Neural cell (in vitro differentiated cells): ENCODE data around the gene CORO2A. TPM values are rescaled to one million over a fixed set of nuclear protein-coding genes. Genes with fewer than 3 reads are reported as not detected.
"Not testable (repeated sequence)": the region's sequence is repeated elsewhere in the genome, so short reads cannot be mapped to it uniquely, and the experiment has no call there.

Experiments
- H2AFZ ChIP-seq: fragments of 200-600, 300-800 bp; sonication (generic), shearing (Covaris generic); 2 replicates; pipeline ENCODE4 v1.6.0; 2014; ENCODE audit warnings: low read depth, mild to moderate bottlenecking, antibody characterized with exemption, low read length, moderate library complexity
- H3F3A ChIP-seq: fragments of 200-600 bp; shearing (Covaris generic); 2 replicates; pipeline ENCODE4 v1.6.1; 2016; ENCODE audit warnings: mild to moderate bottlenecking, moderate library complexity, mixed read lengths, antibody characterized with exemption, low read length; ENCODE audit not compliant: insufficient read depth, poor library complexity, severe bottlenecking
- H3K27ac ChIP-seq: fragments of 200-600, 300-800 bp; sonication (generic), shearing (Covaris generic); 2 replicates; pipeline ENCODE4 v1.5.1; 2014; ENCODE audit warnings: mild to moderate bottlenecking, low read length, moderate library complexity
- H3K27me3 ChIP-seq: fragments of 300-800, 200-600 bp; sonication (generic), shearing (Covaris generic); 2 replicates; pipeline ENCODE4 v1.6.0; 2014; ENCODE audit warnings: mild to moderate bottlenecking, low read depth, low read length, moderate library complexity; ENCODE audit not compliant: insufficient read depth
- H3K36me3 ChIP-seq: fragments of 300-800, 200-600 bp; sonication (generic), shearing (Covaris generic); 2 replicates; pipeline ENCODE4 v1.5.1; 2014; ENCODE audit warnings: mild to moderate bottlenecking, antibody characterized with exemption, low read length, moderate library complexity; ENCODE audit not compliant: insufficient read depth
- H3K4me2 ChIP-seq: fragments of 300-800, 200-600 bp; sonication (generic), shearing (Covaris generic); 2 replicates; pipeline ENCODE4 v1.6.0; 2014; ENCODE audit warnings: mild to moderate bottlenecking, low read length
- H3K4me3 ChIP-seq: fragments of 300-800, 200-600 bp; sonication (generic), shearing (Covaris generic); 2 replicates; pipeline ENCODE4 v1.5.1; 2014; ENCODE audit warnings: mild to moderate bottlenecking, low read length, moderate library complexity
- H3K79me2 ChIP-seq: fragments of 200-600 bp; shearing (Covaris generic); replicated peaks from 2 replicates; pipeline ENCODE4 v1.6.0; 2014; ENCODE audit warnings: mild to moderate bottlenecking, low read length, moderate library complexity; ENCODE audit not compliant: insufficient read depth
- H3K9ac ChIP-seq: fragments of 300-800, 200-600 bp; sonication (generic), shearing (Covaris generic); 2 replicates; pipeline ENCODE4 v1.6.1; 2016; ENCODE audit warnings: mild to moderate bottlenecking, low read length, mixed read lengths
- H3K9me2 ChIP-seq: fragments of 200-600 bp; shearing (Covaris generic); 2 replicates; pipeline ENCODE4 v1.6.1; 2016; ENCODE audit warnings: mild to moderate bottlenecking, low read length, mixed read lengths; ENCODE audit not compliant: insufficient read depth
- H3K9me3 ChIP-seq: fragments of 200-600, 300-800 bp; sonication (generic), shearing (Covaris generic); 2 replicates; pipeline ENCODE4 v1.6.1; 2016; ENCODE audit warnings: mild to moderate bottlenecking, mixed run types, low read length, moderate library complexity, mixed read lengths
- H4K20me1 ChIP-seq: fragments of 200-600 bp; shearing (Covaris generic); 2 replicates; pipeline ENCODE4 v1.6.1; 2016; ENCODE audit warnings: mild to moderate bottlenecking, mixed run types; ENCODE audit not compliant: insufficient read depth
- EZH2 ChIP-seq: fragments of 200-600, 300-800 bp; shearing (Covaris generic), sonication (generic); IDR thresholded peaks from 2 replicates; pipeline ENCODE4 v1.6.1; 2014; ENCODE audit warnings: antibody characterized with exemption, low read length, borderline replicate concordance, mild to moderate bottlenecking; ENCODE audit not compliant: insufficient read depth, poor library complexity, severe bottlenecking
- MXI1 ChIP-seq: fragments of 450-650 bp; conservative IDR thresholded peaks from 2 replicates; pipeline ENCODE4 v1.6.1; 2014; ENCODE audit warnings: antibody characterized with exemption, mild to moderate bottlenecking; ENCODE audit not compliant: poor library complexity, severe bottlenecking
- POLR2AphosphoS5 ChIP-seq: IDR thresholded peaks from 2 replicates; pipeline ENCODE4 v1.6.1; 2012
- RAD21 ChIP-seq: fragments of 450-650 bp; conservative IDR thresholded peaks from 2 replicates; pipeline ENCODE4 v1.6.1; 2014; ENCODE audit warnings: antibody characterized with exemption, mild to moderate bottlenecking, moderate library complexity
- SMC3 ChIP-seq: fragments of 450-650 bp; conservative IDR thresholded peaks from 2 replicates; pipeline ENCODE4 v1.6.1; 2014; ENCODE audit warnings: antibody characterized with exemption, mild to moderate bottlenecking, moderate library complexity; ENCODE audit not compliant: poor library complexity
- TAF1 ChIP-seq: IDR thresholded peaks from 2 replicates; pipeline ENCODE4 v1.6.1; 2012; ENCODE audit warnings: low read depth
- polyA plus RNA-seq: library from polyadenylated mRNA; depleted of rRNA; stranded (reverse); fragments of >200 nt; gene quantifications from 2 replicates; pipeline ENCODE4 v1.2.3, GENCODE V29; 2014
- TF ChIP-seq, protein P1 (sequence below): fragments of 450-650 bp; IDR thresholded peaks from 2 replicates; pipeline ENCODE4 v1.5.1; 2014; ENCODE audit warnings: antibody characterized with exemption, mild to moderate bottlenecking, moderate library complexity; ENCODE audit not compliant: poor library complexity, severe bottlenecking
- TF ChIP-seq, protein P2 (sequence below): IDR thresholded peaks from 2 replicates; pipeline ENCODE4 v1.6.1; 2012; ENCODE audit warnings: borderline replicate concordance

The CORO2A gene
- polyA plus RNA-seq, 1 donor from 2014 or later: 1.9 TPM

DNA sequence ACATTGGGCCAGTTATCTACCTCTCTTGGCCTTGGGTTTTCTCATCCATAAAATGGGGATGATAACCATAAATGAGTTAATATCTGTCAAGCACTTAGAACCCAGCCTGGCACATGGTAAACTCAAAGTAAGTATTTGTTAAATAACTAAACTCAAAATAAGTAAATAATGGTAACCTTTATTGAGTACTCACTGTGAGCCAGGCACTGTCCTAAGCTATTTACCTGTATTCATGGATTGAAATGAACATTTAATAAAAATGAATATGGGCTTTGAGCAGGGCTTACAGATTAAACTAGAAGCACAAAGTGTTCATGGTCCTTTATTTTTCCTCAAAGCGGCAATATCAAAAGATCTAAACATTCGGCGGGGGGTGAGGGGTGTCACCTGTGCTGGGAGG lies 16.7 kb downstream of the CORO2A start:
- no peak overlapping the region for H3K27ac ChIP-seq
- no peak overlapping the region for H2AFZ ChIP-seq
- H3K4me2 ChIP-seq: no peak overlapping the region
- H3K36me3 ChIP-seq: no peaks in the 10 kb centered on the region
- H3K4me3 ChIP-seq: no peak overlapping the region
- H4K20me1 ChIP-seq: no peaks in the 10 kb centered on the region
- H3K9me2 ChIP-seq: no peaks in the 10 kb centered on the region
- H3F3A ChIP-seq: no peaks in the 10 kb centered on the region
- no peak for TF ChIP-seq RAD21
- no peaks in the 10 kb centered on the region for H3K79me2 ChIP-seq
- no peak overlapping the region for H3K9ac ChIP-seq
- no peaks in the 10 kb centered on the region for H3K9me3 ChIP-seq
- no peaks in the 10 kb centered on the region for H3K27me3 ChIP-seq

DNA sequence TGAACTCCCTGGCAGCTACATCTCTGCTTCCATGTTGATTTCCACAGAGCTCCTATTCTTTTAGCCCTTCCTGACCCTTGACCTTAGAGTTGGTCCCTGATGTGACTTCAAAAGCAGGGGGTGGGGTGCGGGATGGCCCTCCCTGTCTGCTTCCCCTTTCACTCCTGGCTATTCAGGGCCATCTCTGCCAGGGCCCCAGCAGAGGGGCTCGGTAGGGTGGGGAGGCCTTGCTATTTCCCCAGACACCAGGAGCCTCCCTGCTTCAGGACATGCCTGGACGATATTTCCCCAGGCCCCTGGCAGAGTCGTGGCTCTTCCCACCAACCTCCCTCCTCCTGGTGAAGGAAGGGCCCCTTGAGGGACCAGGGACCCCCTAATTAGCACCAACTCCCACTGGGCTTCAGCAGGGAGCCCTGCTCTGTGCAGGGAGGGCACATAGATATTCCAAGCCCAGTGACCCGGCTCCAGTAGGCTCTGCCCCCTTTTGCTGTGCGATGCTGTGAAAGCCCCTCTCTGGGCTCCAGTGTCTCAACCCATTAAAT lies 17.3 kb downstream of the CORO2A start:
- Histone ChIP-seq H3K27ac (no peak overlapping the region), H3K9me2 (no peaks in the 10 kb centered on the region), H4K20me1 (no peaks in the 10 kb centered on the region), H3K4me3 (no peak overlapping the region), H3K27me3 (no peaks in the 10 kb centered on the region), H3K9me3 (no peaks in the 10 kb centered on the region), H3K36me3 (no peaks in the 10 kb centered on the region), H2AFZ (no peak overlapping the region), H3K79me2 (no peaks in the 10 kb centered on the region), H3F3A (no peaks in the 10 kb centered on the region), H3K4me2 (no peak overlapping the region), H3K9ac (no peak overlapping the region)
- TF ChIP-seq EZH2 (no peak), POLR2AphosphoS5 (no peak), MXI1 (no peak), SMC3 (no peak), TAF1 (no peak), RAD21 (no peak)
- TF ChIP-seq, protein P1, sequence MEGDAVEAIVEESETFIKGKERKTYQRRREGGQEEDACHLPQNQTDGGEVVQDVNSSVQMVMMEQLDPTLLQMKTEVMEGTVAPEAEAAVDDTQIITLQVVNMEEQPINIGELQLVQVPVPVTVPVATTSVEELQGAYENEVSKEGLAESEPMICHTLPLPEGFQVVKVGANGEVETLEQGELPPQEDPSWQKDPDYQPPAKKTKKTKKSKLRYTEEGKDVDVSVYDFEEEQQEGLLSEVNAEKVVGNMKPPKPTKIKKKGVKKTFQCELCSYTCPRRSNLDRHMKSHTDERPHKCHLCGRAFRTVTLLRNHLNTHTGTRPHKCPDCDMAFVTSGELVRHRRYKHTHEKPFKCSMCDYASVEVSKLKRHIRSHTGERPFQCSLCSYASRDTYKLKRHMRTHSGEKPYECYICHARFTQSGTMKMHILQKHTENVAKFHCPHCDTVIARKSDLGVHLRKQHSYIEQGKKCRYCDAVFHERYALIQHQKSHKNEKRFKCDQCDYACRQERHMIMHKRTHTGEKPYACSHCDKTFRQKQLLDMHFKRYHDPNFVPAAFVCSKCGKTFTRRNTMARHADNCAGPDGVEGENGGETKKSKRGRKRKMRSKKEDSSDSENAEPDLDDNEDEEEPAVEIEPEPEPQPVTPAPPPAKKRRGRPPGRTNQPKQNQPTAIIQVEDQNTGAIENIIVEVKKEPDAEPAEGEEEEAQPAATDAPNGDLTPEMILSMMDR: no peak
- TF ChIP-seq, protein P2, sequence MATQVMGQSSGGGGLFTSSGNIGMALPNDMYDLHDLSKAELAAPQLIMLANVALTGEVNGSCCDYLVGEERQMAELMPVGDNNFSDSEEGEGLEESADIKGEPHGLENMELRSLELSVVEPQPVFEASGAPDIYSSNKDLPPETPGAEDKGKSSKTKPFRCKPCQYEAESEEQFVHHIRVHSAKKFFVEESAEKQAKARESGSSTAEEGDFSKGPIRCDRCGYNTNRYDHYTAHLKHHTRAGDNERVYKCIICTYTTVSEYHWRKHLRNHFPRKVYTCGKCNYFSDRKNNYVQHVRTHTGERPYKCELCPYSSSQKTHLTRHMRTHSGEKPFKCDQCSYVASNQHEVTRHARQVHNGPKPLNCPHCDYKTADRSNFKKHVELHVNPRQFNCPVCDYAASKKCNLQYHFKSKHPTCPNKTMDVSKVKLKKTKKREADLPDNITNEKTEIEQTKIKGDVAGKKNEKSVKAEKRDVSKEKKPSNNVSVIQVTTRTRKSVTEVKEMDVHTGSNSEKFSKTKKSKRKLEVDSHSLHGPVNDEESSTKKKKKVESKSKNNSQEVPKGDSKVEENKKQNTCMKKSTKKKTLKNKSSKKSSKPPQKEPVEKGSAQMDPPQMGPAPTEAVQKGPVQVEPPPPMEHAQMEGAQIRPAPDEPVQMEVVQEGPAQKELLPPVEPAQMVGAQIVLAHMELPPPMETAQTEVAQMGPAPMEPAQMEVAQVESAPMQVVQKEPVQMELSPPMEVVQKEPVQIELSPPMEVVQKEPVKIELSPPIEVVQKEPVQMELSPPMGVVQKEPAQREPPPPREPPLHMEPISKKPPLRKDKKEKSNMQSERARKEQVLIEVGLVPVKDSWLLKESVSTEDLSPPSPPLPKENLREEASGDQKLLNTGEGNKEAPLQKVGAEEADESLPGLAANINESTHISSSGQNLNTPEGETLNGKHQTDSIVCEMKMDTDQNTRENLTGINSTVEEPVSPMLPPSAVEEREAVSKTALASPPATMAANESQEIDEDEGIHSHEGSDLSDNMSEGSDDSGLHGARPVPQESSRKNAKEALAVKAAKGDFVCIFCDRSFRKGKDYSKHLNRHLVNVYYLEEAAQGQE: no peak

DNA sequence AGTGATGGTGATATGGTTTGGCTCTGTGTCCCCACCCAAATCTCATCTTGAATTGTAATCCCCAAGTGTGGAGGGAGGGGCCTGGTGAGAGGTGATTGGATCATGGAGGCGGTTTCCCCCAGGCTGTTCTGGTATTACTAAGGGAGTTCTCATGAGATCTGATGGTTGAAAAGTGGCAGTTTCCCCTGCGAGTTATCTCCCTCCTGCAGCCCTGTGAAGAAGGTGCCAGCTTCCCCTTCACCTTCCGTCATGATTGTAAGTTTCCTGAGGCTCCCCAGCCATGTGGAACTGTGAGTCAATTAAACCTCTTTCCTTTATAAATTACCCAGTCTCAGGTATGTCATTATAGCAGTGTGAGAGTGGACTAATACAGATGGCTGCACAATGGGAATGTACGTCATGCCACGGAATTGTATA lies 17.9 kb downstream of the CORO2A start:
- H3F3A ChIP-seq, H3K9me3 ChIP-seq, H3K4me2 ChIP-seq, H3K79me2 ChIP-seq, H3K9ac ChIP-seq, H3K9me2 ChIP-seq, H4K20me1 ChIP-seq, H3K4me3 ChIP-seq, H3K36me3 ChIP-seq, H2AFZ ChIP-seq, H3K27me3 ChIP-seq, H3K27ac ChIP-seq: not testable (repeated sequence)
